IMR-90 (cell line): Measurements from ENCODE around the gene ZNF316. TPM values are rescaled to one million over a fixed set of nuclear protein-coding genes. Genes with fewer than 3 reads are reported as not detected.

Source experiments
- ATAC-seq: fragments of 200-7000 bp; cut with Tn5 transposase; 2 replicates; pipeline ENCODE4 v1.9.1; 2020; ENCODE audit warnings: low read depth, mild to moderate bottlenecking, moderate library complexity
- BruUV-seq: library from RNA; stranded (reverse); fragments of 400-500 nt; replicated peaks from 2 replicates; lab custom pipeline; 2021; lab: Mats Ljungman, UMichigan
- CTCF ChIA-PET: fragments of 300-600 bp; formaldehyde crosslinking; extraction: SDS; loops from one replicate; lab custom pipeline; 2021; ENCODE audit warnings: antibody characterized with exemption; lab: Yijun Ruan, JAX
- POLR2A ChIA-PET: fragments of 300-600 bp; sonication (Branson Sonifier 250); formaldehyde crosslinking; loops from one replicate; lab custom pipeline; 2022; ENCODE audit warnings: antibody characterized with exemption; ENCODE audit not compliant: unreplicated experiment; lab: Charles Lee
- DNase-seq: peaks from one replicate; pipeline ENCODE4 v3.0.0; 2013
- H2AFZ ChIP-seq: replicated peaks from 2 replicates; pipeline ENCODE3; 2013; ENCODE audit warnings: low read length, mild to moderate bottlenecking; ENCODE audit not compliant: poor library complexity
- H2AK5ac ChIP-seq: 2 replicates; pipeline ENCODE4 v1.6.1; 2013; ENCODE audit warnings: low read depth, low read length, inconsistent platforms
- H2AK9ac ChIP-seq: replicated peaks from 2 replicates; pipeline ENCODE3; 2013; ENCODE audit warnings: mild to moderate bottlenecking, low read depth, low read length, moderate library complexity; ENCODE audit not compliant: poor library complexity
- H2BK120ac ChIP-seq: 2 replicates; pipeline ENCODE4 v1.6.1; 2013; ENCODE audit warnings: low read depth, low read length, inconsistent platforms
- H2BK15ac ChIP-seq: 3 replicates; pipeline ENCODE4 v1.6.1; 2013; ENCODE audit warnings: low read depth, low read length, inconsistent platforms
- H2BK20ac ChIP-seq: 2 replicates; pipeline ENCODE4 v1.6.1; 2013; ENCODE audit warnings: low read depth, mild to moderate bottlenecking, inconsistent platforms, low read length, moderate library complexity
- H2BK5ac ChIP-seq: 2 replicates; pipeline ENCODE4 v1.6.1; 2013; ENCODE audit warnings: mild to moderate bottlenecking, low read depth, low read length, inconsistent platforms; ENCODE audit not compliant: poor library complexity, severe bottlenecking
- H3K14ac ChIP-seq: replicated peaks from 2 replicates; pipeline ENCODE4 v1.6.1; 2013; ENCODE audit warnings: low read depth, low read length, inconsistent platforms
- H3K18ac ChIP-seq: 2 replicates; pipeline ENCODE4 v1.6.1; 2013; ENCODE audit warnings: low read depth, low read length, control low read depth
- H3K23ac ChIP-seq: 2 replicates; pipeline ENCODE4 v1.6.1; 2013; ENCODE audit warnings: low read depth, low read length, inconsistent platforms
- H3K27ac ChIP-seq: 2 replicates; pipeline ENCODE4 v1.5.1; 2013; ENCODE audit warnings: mild to moderate bottlenecking, control low read depth, low read length; ENCODE audit not compliant: insufficient read depth
- H3K27me3 ChIP-seq: 2 replicates; pipeline ENCODE4 v1.6.1; 2013; ENCODE audit warnings: low read length; ENCODE audit not compliant: control insufficient read depth, insufficient read depth
- H3K36me3 ChIP-seq: 2 replicates; pipeline ENCODE4 v1.6.1; 2013; ENCODE audit warnings: low read length, mixed read lengths; ENCODE audit not compliant: control insufficient read depth, insufficient read depth
- H3K4ac ChIP-seq: 2 replicates; pipeline ENCODE4 v1.6.1; 2013; ENCODE audit warnings: low read depth, low read length, inconsistent platforms
- H3K4me1 ChIP-seq: 2 replicates; pipeline ENCODE4 v1.6.1; 2013; ENCODE audit warnings: low read length, mixed read lengths; ENCODE audit not compliant: control insufficient read depth, insufficient read depth
- H3K4me2 ChIP-seq: 2 replicates; pipeline ENCODE4 v1.6.1; 2013; ENCODE audit warnings: low read depth, mild to moderate bottlenecking, control low read depth, low read length, moderate library complexity
- H3K4me3 ChIP-seq: 2 replicates; pipeline ENCODE4 v1.5.1; 2013; ENCODE audit warnings: low read depth, mild to moderate bottlenecking, control low read depth, low read length, moderate library complexity; ENCODE audit not compliant: insufficient read depth
- H3K56ac ChIP-seq: 2 replicates; pipeline ENCODE4 v1.6.1; 2013; ENCODE audit warnings: low read length, inconsistent platforms; ENCODE audit not compliant: insufficient read depth; ENCODE audit errors: extremely low read depth
- H3K79me1 ChIP-seq, 2 experiments: 2 replicates each; pipeline ENCODE4 v1.6.1; 2013; ENCODE audit warnings: low read length in 2 of 2, inconsistent platforms in 1 of 2, low read depth in 1 of 2
- H3K9ac ChIP-seq: 2 replicates; pipeline ENCODE4 v1.6.1; 2013; ENCODE audit warnings: low read depth, low read length, control low read depth
- H3K9me1 ChIP-seq: 2 replicates; pipeline ENCODE4 v1.6.1; 2013; ENCODE audit warnings: low read length, inconsistent platforms; ENCODE audit not compliant: insufficient read depth
- H3K9me3 ChIP-seq: 2 replicates; pipeline ENCODE4 v1.6.1; 2013; ENCODE audit warnings: low read length; ENCODE audit not compliant: control insufficient read depth, insufficient read depth
- H4K20me1 ChIP-seq: 2 replicates; pipeline ENCODE4 v1.6.1; 2013; ENCODE audit warnings: low read length, inconsistent platforms; ENCODE audit not compliant: insufficient read depth
- H4K5ac ChIP-seq: 2 replicates; pipeline ENCODE4 v1.6.1; 2013; ENCODE audit warnings: mild to moderate bottlenecking, low read depth, low read length, control low read depth
- H4K8ac ChIP-seq, 2 experiments: 2 replicates each; pipeline ENCODE4 v1.6.1; 2013; ENCODE audit warnings: low read depth in 2 of 2, low read length in 2 of 2, control low read depth in 1 of 2, inconsistent platforms in 1 of 2
- H4K91ac ChIP-seq: 2 replicates; pipeline ENCODE4 v1.6.1; 2013; ENCODE audit warnings: low read depth, low read length, inconsistent platforms; ENCODE audit not compliant: insufficient read depth
- BHLHE40 ChIP-seq: fragments of 150-350 bp; IDR thresholded peaks from 2 replicates; pipeline ENCODE4 v1.6.1; 2016; ENCODE audit warnings: mild to moderate bottlenecking, low read depth, low read length
- CEBPB ChIP-seq: IDR thresholded peaks from 2 replicates; pipeline ENCODE4 v1.6.1; 2012; ENCODE audit warnings: low read depth, low read length, improper control_type of control experiment
- CHD1 ChIP-seq: IDR thresholded peaks from 2 replicates; pipeline ENCODE4 v1.6.1; 2012; ENCODE audit warnings: low read depth, low read length, improper control_type of control experiment
- ELK1 ChIP-seq: fragments of 150-350 bp; IDR thresholded peaks from 2 replicates; pipeline ENCODE4 v1.6.1; 2016; ENCODE audit warnings: low read depth, mild to moderate bottlenecking, low read length, moderate library complexity, borderline replicate concordance
- FOS ChIP-seq: fragments of 150-350 bp; IDR thresholded peaks from 2 replicates; pipeline ENCODE4 v1.6.1; 2016; ENCODE audit warnings: low read depth, low read length
- MAFK ChIP-seq: IDR thresholded peaks from 2 replicates; pipeline ENCODE4 v1.6.1; 2012; ENCODE audit warnings: low read depth, low read length, improper control_type of control experiment
- MAZ ChIP-seq: IDR thresholded peaks from 2 replicates; pipeline ENCODE4 v1.6.1; 2012; ENCODE audit warnings: low read depth, mild to moderate bottlenecking, low read length, improper control_type of control experiment, moderate library complexity, borderline replicate concordance
- MXI1 ChIP-seq: IDR thresholded peaks from 2 replicates; pipeline ENCODE4 v1.6.1; 2012; ENCODE audit warnings: low read depth, mild to moderate bottlenecking, low read length, moderate library complexity, borderline replicate concordance
- NFE2L2 ChIP-seq: fragments of 150-350 bp; IDR thresholded peaks from 2 replicates; pipeline ENCODE4 v1.6.1; 2016; ENCODE audit warnings: low read depth, mild to moderate bottlenecking, low read length
- POLR2A ChIP-seq: IDR thresholded peaks from 2 replicates; pipeline ENCODE4 v1.6.1; 2012; ENCODE audit warnings: mild to moderate bottlenecking, low read depth, low read length
- RAD21 ChIP-seq: IDR thresholded peaks from 2 replicates; pipeline ENCODE4 v1.6.1; 2012; ENCODE audit warnings: low read length, improper control_type of control experiment
- RCOR1 ChIP-seq: IDR thresholded peaks from 2 replicates; pipeline ENCODE4 v1.6.1; 2012; ENCODE audit warnings: mild to moderate bottlenecking, low read length, improper control_type of control experiment; ENCODE audit not compliant: insufficient replicate concordance
- RFX5 ChIP-seq: IDR thresholded peaks from 2 replicates; pipeline ENCODE4 v1.8.0; 2012; ENCODE audit warnings: low read depth, mild to moderate bottlenecking, low read length, moderate library complexity
- USF2 ChIP-seq: fragments of 150-350 bp; IDR thresholded peaks from 2 replicates; pipeline ENCODE4 v1.6.1; 2017; ENCODE audit warnings: mild to moderate bottlenecking, antibody characterized with exemption, low read length, low read depth
- WGBS, 2 experiments: methylation state at CpG; one replicate each; pipeline versions ENCODE4 v1.1.5 to v1.1.7; 2013; ENCODE audit warnings: missing lambda C conversion rate in 2 of 2; ENCODE audit not compliant: insufficient read length in 1 of 2; ENCODE audit errors: extremely low coverage in 2 of 2; 5-methylcytosine and 5-hydroxymethylcytosine counted together
- dilution Hi-C: fragments of 300-500 bp; cut with HindIII; formaldehyde crosslinking; loops from one replicate; pipeline ENCODE4 v1.14.3; 2018; ENCODE audit warnings: low sequenced_read_pairs; ENCODE audit not compliant: unreplicated experiment
- in situ Hi-C: fragments of 300-500 bp; cut with MboI; formaldehyde crosslinking; loops from 3 replicates; pipeline ENCODE4 v1.14.3; 2019; ENCODE audit warnings: low sequenced_read_pairs, inconsistent platforms, mixed read lengths
- intact Hi-C: fragments of 100-400 bp; cut with micrococcal nuclease; formaldehyde crosslinking; loops from 2 replicates; pipeline ENCODE4 v1.10.0; 2022
- polyA plus RNA-seq, 3 experiments: library from polyadenylated mRNA; depleted of rRNA; stranded (reverse); fragments of >200 nt; gene quantifications; 2 replicates each; pipeline ENCODE4 v1.2.3, GENCODE V29; 2012; ENCODE audit warnings: low replicate concordance in 1 of 3
- total RNA-seq: library from RNA; depleted of rRNA; stranded (reverse); fragments of >200 nt; gene quantifications from 2 replicates; pipeline ENCODE4 v1.2.3, GENCODE V29; 2012

The ZNF316 gene
- total and polyA plus RNA-seq, 2 of the 4 experiments (the other 2 are of a cell fraction) = 3.2 to 7.2 TPM

- peaks cover 8% of the 10 kb centered on the region; the same call in 1 of the 2 replicates for H4K20me1 ChIP-seq
- intact Hi-C loops (no loop called here), in situ Hi-C loops (no loop called here), dilution Hi-C loops (no loop called here)
- ChIA-PET CTCF (interaction anchor here (1.6 kb wide), 1 partner anchor 14 kb away, joined by 4 read pairs; the partner anchor contains the start of gene INTS15), POLR2A (no interaction called here)
- no peak overlapping the region for H3K14ac ChIP-seq
- TF ChIP-seq RCOR1 (no peak), ELK1 (no peak), POLR2A (no peak), BHLHE40 (no peak), MAZ (no peak), FOS (no peak), RAD21 (no peak), MXI1 (no peak), CHD1 (no peak), NFE2L2 (no peak), CEBPB (no peak), RFX5 (no peak), MAFK (no peak), USF2 (no peak)
- H3K79me1 ChIP-seq = peaks cover 3% of the 10 kb centered on the region in 2 experiments; a peak in 1 of 4 replicates
- H3K27me3 ChIP-seq = no peaks in the 10 kb centered on the region
- no peak overlapping the region for H4K5ac ChIP-seq
- H2BK15ac ChIP-seq = no peak overlapping the region
- no peak overlapping the region for H3K18ac ChIP-seq
- no peak overlapping the region for H3K4me3 ChIP-seq
- H3K9me3 ChIP-seq = no peaks in the 10 kb centered on the region
- H3K27ac ChIP-seq = no peak overlapping the region
- H3K9ac ChIP-seq = no peak overlapping the region
- ATAC-seq (no peak), DNase-seq (no peak)
- H2BK20ac ChIP-seq = no peak overlapping the region
- H3K23ac ChIP-seq = no peak overlapping the region
- no peaks in the 10 kb centered on the region for H3K4me1 ChIP-seq
- H3K9me1 ChIP-seq = no peaks in the 10 kb centered on the region; the same call in 1 of the 2 replicates
- no peak overlapping the region for H2AK9ac ChIP-seq
- no peak overlapping the region for H3K4ac ChIP-seq
- no peak overlapping the region for H2AK5ac ChIP-seq
- no peak overlapping the region for H2AFZ ChIP-seq
- 93% methylated on average over 7 of the region's 10 CpGs; no CpG with 5 or more reads in 1 of the 2 experiments for WGBS, 2 experiments
- peaks cover 43% of the 10 kb centered on the region for H3K36me3 ChIP-seq
- no peak overlapping the region for H2BK120ac ChIP-seq
- no peak overlapping the region for H2BK5ac ChIP-seq
- H3K4me2 ChIP-seq = no peak overlapping the region
- BruUV-seq = no TSS peak
- no peak overlapping the region for H4K8ac ChIP-seq
- no peak overlapping the region for H4K91ac ChIP-seq
- H3K56ac ChIP-seq = no peak overlapping the region
These were observed 32.7 kb upstream of the ZNF316 start for GRCh38 chr7:6604458-6604857.
